ENCODE results near the gene GSPT1.
"Not testable (repeated sequence)": the region's sequence is repeated elsewhere in the genome, so short reads cannot be mapped to it uniquely, and the experiment has no call there.

Gene GSPT1

DNA sequence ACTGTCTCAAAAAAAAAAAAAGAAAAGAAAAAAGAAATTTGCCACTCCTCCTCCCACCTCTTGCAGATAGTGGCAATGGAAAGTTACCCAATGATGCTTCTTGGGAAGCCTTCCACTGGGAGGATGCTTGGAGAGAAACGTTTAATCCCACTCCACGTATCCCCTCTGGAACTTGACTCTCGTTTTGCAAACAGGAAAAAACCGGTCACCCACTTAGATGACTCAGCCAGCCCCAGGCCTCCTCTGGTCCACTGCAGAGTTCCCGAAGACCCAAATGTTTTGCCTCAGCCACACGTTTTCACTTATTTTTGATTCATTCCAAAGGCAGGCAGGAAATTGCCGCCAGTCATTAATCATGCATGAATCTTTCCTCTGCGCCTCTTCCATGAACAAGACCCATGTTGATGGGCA, 40.0 kb upstream of the GSPT1 start:
- peak overlapping the region; percentile 23 for H3K4me3 ChIP-seq (ENCODE audit: low read length)
- TF ChIP-seq, protein P1, sequence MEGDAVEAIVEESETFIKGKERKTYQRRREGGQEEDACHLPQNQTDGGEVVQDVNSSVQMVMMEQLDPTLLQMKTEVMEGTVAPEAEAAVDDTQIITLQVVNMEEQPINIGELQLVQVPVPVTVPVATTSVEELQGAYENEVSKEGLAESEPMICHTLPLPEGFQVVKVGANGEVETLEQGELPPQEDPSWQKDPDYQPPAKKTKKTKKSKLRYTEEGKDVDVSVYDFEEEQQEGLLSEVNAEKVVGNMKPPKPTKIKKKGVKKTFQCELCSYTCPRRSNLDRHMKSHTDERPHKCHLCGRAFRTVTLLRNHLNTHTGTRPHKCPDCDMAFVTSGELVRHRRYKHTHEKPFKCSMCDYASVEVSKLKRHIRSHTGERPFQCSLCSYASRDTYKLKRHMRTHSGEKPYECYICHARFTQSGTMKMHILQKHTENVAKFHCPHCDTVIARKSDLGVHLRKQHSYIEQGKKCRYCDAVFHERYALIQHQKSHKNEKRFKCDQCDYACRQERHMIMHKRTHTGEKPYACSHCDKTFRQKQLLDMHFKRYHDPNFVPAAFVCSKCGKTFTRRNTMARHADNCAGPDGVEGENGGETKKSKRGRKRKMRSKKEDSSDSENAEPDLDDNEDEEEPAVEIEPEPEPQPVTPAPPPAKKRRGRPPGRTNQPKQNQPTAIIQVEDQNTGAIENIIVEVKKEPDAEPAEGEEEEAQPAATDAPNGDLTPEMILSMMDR (conservative IDR thresholded peaks at IDR 0.05; ENCODE audit: low read length): no peak
- DNase-seq (ENCODE audit: low read depth): peak; percentile 96

DNA sequence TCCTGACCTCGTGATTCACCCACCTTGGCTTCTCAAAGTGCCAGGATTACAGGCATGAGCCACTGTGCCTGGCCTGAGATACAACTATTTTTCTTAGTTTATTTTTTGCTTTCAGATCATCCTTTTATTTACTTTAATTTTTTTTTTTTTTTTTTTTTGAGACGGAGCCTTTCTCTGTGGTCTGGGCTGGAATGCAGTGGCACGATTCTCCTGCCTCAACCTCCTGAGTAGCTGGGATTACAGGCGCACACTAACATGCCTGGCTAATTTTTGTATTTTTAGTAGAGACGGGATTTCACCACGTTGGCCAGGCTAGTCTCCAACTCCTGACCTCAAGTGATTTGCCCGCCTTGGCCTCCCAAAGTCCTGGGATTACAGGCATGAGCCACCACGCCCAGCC, 37.8 kb upstream of the GSPT1 start:
- not testable (repeated sequence) for DNase-seq (ENCODE audit: low read depth); H3K4me3 ChIP-seq (ENCODE audit: low read length)

DNA sequence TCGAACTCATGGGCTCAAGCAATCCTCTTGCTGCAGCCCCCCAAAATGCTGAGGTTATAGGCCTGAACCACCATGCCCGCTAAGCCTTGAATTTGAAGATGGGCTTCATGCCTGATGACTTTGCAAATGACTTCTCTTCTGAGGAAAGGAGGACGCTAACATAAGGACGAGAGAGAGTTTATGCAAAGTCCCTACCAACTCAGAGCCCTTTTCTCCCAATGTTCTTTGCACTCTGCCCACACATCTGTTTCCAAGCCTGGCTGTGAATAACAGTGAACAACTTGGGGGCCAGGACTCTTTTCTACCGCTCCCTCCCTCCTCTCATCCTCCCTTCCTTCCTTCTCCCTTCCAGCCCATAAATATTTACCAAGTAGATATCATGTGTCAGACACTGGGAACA, 34.6 kb upstream of the GSPT1 start:
- DNase-seq (ENCODE audit: low read depth): no peak
- TF ChIP-seq, protein P1 (conservative IDR thresholded peaks at IDR 0.05; ENCODE audit: low read length): no peak
- no peak overlapping the region for H3K4me3 ChIP-seq (ENCODE audit: low read length)

DNA sequence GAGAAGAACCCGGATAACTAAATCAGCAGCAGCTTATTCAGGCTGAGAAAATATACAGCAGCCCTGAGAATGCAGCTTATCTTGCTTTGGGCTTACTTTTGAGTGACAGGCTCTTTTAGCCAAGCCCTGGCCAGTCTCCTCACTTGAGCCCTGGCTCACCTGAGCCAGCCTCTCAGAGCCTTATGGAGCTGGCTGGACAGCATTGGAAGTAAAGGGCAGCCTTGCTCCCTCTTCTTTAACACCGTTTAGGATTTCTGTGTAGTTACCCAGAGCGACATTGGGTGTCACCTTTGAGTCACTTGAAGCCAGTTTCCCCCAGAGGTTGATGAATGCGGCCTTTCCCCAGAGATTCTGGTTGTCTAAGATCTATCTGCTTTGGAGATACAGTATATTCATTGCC, 33.8 kb upstream of the GSPT1 start:
- TF ChIP-seq, protein P1 (conservative IDR thresholded peaks at IDR 0.05; ENCODE audit: low read length): peak; percentile 75
- H3K4me3 ChIP-seq (ENCODE audit: low read length): no peak overlapping the region
- peak; percentile 60 for DNase-seq (ENCODE audit: low read depth)

DNA sequence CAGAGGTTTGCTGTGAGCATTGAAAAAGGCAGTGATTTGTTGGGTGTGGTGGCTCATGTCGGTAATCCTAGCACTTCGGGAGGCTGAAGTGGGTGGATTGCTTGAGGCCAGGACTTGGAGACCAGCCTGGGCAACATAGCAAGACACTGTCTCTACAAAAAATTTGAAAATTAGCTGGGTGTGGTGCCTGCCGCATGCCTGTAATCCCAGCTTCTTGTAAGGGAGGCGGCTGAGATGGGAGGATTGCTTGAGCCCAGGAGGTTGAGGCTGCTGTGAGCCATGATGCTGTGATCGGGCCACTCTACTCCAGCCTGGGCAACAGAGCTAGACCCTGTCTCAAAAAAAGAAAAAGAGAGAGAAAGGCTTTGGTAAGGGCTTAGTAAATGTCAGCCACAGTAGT, 33.1 kb upstream of the GSPT1 start:
- DNase-seq (ENCODE audit: low read depth): no peak
- no peak overlapping the region for H3K4me3 ChIP-seq (ENCODE audit: low read length)
- TF ChIP-seq, protein P1 (conservative IDR thresholded peaks at IDR 0.05; ENCODE audit: low read length): no peak

DNA sequence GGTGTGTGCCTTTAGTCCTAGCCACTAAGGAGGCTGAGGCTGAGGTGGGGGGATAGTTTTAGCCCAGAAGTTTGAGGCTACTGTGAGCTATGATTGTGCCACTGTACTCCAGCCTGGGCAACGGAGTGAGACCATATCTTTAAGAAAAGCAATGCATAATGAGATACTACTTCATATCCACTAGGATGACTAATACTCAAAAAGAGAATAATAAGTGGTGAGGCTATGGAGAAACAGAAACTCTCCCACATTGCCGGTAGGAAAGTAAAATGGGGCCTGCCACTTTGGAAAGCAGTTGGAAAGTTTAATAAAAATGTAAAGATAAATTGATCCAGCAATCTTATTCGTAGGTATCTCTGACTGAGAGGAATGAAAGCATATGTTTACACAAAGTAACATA, 30.7 kb upstream of the GSPT1 start:
- no peak for DNase-seq (ENCODE audit: low read depth)
- TF ChIP-seq, protein P1 (conservative IDR thresholded peaks at IDR 0.05; ENCODE audit: low read length): no peak
- no peak overlapping the region for H3K4me3 ChIP-seq (ENCODE audit: low read length)

DNA sequence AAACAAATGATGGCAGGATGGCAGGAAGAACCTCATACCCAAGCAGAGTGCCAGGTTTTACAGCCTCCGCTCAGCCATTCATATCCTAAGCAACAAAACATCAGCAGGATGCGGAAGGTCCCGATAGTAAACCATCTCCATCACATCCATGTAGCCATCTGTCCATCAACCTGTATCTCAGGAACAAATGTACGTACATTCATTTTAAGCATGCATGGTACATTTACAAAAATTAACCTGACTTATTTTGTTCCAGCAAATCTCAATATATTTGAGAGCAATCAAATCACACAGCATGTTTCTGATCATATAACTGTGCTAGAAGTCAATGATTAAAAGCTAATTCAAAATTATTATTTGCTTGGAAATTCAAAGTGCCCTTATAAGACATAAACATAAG, 26.2 kb upstream of the GSPT1 start, which contains the start of gene NPIPB2:
NPIPB2 (minus strand) TSS at position 101 of the 400 bp plus-strand sequence; CDS start at position 101, 0 bp downstream.
- not testable (repeated sequence) for H3K4me3 ChIP-seq (ENCODE audit: low read length); DNase-seq (ENCODE audit: low read depth)

DNA sequence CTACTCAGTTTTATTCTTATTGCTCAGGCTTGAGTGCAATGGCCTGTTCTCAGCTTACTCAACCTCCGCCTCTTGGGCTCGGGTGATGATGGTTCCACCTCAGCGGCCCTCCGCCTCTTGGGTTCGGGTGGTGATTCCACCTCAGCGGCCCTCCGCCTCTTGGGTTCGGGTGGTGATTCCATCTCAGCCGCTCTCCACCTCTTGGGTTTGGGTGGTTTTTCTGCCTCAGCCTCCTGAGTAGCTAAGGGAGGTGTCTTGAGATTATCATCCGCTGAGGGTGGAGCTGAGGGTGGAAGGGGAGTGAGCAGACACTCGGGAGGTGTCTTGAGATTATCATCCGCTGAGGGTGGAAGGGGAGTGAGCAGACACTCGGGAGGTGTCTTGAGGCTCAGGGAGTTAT, 11.6 kb upstream of the GSPT1 start:
- DNase-seq (ENCODE audit: low read depth); H3K4me3 ChIP-seq (ENCODE audit: low read length): not testable (repeated sequence)

DNA sequence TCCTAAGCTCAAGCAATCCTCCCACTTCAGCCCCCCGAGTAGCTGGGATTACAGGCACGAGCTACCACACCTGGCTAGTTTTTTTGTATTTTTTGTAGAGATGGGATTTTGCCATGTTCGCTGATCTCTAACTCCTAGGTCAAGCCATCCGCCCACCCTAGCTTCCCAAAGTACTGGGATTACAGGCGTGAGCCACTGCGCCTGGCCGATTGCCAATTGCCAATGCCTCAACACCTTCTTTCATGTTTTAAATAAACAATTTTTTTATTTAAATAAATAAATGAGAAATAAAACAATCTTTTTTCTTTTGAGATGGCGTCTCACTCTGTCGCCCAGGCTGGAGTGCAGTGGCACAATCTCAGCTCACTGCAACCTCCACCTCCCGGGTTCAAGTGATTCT, 8.3 kb upstream of the GSPT1 start:
- not testable (repeated sequence) for H3K4me3 ChIP-seq (ENCODE audit: low read length); DNase-seq (ENCODE audit: low read depth)

All from AG10803 (cell line).